DMS79 treated with DMSO at 0.1 percent for 48 hours (cell line): Measurements from ENCODE around the gene CRADD.
"Not testable (repeated sequence)": the region's sequence is repeated elsewhere in the genome, so short reads cannot be mapped to it uniquely, and the experiment has no call there.

Experiments
- DNase-seq: peaks from one replicate; lab custom pipeline; 2025; lab: John Stamatoyannopoulos, UW

Gene CRADD

GRCh38 chr12:93758801-93759373, 81.7 kb downstream of the CRADD start:
- no peak for DNase-seq

DNA sequence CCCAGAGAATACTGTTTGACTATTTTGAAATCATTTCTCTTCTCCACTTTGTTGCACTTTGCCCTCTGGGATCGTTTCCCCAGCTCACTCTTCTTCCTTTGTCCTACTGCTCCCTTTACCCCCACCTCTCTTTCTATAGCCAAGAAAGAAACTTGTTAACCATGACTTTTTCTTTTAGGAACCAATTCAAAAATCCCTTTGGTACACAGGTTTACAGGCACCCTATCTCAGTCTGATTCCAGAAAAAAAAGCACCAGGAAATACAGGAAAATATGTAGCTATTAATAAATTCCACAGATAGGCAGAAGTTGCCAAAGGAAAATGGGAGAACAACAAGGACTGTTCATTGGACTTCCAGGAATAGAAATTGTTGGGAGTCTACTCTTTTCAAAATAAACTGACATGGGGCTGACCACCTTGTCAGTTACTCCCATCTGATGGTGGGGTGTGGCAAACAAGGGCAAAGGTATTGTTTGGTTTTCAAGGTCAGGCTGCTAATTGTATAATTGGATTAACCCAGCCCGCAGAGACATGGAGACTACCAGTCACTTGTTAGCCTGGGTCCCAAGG, 82.4 kb downstream of the CRADD start:
- DNase-seq: no peak

DNA sequence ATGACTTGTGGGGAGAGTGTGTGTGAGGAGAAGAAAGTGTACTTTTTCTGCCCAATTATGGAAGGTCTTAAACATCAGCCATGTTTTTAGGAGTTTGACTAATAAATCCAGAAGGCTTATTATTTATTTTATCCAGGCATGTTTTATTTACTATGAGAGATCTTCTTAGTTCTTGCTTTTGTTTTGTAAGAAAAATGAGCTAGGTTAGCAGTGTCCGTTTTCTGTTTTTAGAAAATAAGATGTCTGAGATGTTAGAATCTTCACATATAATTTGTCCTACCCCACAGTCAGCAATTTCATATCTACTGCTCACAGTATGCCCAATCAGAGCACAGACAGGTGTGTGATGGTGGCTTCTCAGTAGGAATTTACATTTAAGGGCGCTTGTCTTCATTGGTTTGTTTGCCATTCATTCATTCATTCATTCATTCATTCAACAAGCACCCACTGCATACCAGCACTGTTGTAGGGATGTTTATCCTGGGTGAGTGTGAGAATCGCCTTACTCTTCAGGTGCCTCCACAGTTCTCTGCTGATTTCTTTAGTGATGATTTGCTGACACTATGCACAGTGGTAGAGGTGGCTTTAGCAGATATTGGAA, 83.2 kb downstream of the CRADD start:
- DNase-seq: no peak

DNA sequence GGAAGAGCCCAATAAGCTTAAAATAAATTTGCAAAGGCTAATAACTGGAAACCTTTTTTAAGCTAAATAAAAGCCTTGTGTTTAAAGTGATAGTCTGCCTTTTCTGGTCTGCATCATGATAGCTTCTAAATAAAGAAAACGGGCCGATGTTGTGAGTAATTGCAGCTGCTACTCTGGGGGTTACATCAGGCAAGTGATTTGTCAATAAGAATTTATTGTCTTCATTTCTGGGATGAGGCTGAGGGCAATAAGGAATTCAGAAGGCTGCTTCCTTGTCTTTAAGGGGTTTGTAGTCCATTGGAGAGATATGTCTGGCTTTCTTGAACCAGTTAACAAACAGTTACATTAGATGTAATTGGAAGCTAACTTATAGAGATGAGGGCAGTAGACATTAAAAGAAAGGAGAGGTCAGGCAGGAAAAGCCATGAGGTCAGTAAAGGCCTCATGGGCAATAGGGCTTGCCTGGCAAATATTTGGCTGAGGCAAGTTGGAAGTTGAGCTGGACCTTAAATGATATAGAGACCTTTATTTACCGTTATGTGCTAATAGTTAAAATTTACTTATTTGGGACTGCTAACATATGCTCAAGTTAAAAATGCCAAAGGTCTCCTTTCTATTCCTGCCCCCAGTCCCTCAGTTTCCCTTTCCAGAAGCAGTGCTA, 85.0 kb downstream of the CRADD start:
- no peak for DNase-seq

DNA sequence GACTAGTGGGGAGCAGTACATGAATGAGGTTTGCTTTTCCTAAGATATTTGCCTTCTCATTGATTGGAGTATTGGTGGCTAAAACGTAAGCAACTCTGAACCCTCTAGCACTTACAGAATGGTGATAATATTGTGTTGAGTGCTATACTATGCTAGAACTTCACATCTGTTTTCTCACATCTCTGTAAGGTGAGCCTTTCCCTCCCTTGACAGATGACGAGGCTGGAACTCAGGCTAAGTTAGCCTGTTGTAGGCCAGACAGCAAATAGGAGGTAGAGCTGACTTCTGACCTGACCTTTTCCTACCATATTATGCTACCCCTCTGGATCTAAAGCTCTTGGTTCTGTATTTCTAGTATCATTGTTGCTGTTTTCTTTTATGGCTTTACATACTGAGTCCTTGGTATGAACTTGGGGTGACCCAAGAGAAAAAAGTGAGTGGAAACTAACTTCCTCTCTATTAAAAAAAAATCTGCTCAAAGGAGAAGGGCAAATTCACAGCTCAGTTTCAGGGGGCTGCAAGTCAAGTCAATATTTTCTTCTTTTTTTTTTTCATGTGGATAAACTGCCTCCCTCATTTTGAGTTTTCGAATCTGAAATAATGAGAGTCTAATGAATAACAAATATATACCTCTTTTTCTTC, 85.9 kb downstream of the CRADD start:
- no peak for DNase-seq

DNA sequence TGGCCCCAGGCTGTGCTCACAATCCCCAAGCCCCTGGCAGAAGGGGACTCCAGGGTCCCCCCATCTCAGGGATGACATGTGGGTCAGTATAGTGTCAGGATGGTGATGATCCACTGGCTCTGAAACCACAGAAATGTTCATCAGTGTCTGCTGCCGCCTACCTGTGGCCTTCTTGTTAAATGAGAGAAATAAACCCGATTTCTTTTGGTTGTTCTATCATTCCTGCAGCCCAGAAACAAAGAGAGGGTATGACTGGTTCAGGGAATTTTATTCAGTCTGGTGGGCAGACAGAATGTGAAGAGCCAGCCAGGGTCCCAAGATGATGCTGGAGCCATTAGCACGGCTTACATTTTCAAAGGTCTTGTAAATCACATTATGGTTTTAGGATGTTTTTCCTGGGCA, 86.6 kb downstream of the CRADD start:
- no peak for DNase-seq

- DNase-seq: no peak
Measured at GRCh38 chr12:93766371-93766770, 89.2 kb downstream of the CRADD start.

GRCh38 chr12:93766796-93767523, 89.8 kb downstream of the CRADD start:
- peak; percentile 12 for DNase-seq

DNA sequence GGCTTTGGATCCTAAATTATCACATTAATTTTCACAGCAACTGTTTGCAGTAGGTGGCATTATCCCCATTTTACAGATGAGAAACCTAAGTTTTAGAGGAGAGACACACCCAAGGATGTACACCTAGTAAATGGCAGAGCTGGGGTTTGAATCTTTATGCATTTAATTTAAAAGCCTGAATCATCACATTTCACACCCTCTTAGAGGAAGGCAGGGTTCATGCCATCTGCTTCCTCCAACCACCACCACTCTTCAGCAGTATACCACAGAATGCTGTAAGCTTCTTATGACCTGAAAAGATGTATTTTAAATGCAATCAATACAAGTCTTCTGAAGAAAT, 90.3 kb downstream of the CRADD start:
- no peak for DNase-seq

DNA sequence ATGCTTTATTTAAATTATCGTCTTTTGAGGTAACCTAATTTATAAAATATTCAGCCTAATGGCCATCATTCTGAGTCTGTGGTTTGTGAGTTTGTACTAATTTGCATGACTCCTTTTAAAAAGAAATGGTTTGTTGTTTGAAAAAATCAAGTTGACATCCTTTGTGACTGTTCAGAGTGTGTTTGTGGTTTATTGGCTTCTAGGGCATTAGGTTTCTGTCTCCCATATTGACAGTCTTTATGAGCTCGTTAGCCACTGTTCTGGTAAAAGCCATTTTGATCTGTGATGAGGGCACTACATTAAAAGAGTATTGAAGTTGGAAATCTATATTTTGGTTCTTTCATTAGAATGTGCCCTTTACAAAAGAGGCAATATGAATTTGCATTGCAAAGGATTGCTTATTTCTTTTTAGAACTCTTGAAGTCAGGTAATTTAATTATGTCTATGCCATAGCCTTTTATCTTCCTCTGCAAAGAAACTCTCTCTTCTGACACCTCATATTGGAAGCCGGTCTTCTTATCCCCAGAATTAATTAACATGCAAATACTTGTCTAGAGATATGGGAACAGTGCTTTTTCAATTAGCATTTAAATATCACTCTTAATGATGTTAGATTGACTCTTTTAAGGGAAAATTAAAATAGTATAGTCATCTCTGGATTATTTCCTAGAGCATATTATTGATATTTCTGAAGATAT, 95.0 kb downstream of the CRADD start:
- peak; percentile 31 for DNase-seq

- no peak for DNase-seq
Measured at GRCh38 chr12:93773122-93773871, 96.1 kb downstream of the CRADD start.

GRCh38 chr12:93776581-93777018, 99.4 kb downstream of the CRADD start:
- DNase-seq: no peak

- no peak for DNase-seq
Measured at GRCh38 chr12:93777254-93777653, 100.1 kb downstream of the CRADD start.

DNA sequence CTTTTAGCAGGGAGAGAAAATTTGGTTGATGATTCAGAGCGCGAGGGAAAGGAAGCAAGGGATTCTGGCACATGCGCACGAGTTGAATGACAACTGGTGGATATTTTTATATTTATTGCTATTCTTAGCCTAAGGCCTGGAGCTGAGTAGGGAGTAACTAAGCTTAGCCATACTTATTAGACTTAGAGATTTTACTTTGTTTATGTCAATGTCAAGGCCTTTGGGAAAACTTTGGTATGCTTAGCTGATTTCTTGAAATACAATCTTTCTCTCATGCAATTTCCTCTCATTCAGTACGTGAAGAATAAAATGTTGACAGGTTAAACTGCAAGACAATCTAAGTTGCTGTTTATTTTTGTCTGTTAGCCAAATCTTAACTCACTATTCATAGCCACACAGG, 101.1 kb downstream of the CRADD start:
- DNase-seq: no peak

DNA sequence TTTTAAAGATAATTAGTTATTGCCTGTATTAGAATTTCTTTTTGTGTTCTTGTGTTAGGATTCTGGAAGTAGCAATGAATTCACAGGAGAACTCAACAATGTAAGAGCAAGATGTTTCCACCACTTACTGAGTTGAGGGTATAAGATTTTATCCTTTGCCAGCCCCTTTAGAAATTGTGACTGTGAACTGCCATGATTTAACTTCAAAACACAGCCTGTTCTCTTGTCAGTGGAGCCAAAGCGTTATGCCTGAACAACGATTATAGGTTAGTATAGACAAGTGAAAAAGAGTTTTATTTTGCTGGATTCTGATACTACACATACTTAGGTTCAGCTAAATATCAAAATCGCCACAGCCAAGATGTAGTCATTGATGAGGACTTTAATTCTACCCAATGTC, 101.6 kb downstream of the CRADD start:
- no peak for DNase-seq

DNA sequence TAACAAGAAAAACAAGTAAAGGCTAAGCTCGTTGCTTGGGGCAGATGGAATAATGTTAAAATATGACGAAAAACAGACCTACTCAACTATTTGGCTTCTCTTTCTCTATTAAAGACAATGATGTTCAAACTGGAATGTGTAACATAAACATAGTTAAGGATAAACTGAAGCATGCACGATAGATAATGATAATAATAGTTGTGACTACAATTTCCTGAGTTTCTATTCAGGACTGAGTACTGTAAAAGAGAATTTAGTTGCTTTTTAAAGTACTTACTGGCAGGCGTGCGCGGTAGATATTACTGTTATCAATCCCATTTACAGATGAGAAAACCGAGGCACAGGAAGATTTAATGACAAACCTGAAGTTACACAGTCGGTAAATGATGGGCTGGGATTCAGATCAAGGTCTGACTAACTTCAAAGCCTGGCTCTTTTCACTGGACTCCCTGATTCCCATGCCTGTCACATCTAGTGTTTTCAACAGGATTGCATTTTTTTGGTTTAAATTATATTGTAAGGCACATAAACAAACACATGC, 103.0 kb downstream of the CRADD start:
- DNase-seq: no peak

DNA sequence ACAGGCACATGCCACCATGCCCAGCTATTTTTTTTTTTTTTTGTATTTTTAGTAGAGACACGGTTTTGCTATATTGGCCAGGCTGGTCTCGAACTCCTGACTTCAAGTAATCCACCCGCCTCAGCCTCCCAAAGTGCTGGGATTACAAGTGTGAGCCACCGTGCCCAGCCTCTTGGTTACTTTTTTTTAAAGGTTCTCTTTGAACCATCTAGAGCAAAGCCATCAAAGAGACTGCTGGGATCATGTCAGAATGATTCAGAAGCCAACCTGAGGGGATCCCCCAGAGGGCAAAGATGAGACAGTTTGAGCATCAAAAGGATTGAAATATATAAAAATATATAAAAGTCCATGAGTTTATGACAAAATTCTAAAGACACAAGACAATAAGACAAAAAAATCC, 103.7 kb downstream of the CRADD start:
- DNase-seq: not testable (repeated sequence)

- not testable (repeated sequence) for DNase-seq
Measured at GRCh38 chr12:93781961-93782360, 104.8 kb downstream of the CRADD start.

- peak; percentile 23 for DNase-seq
Measured at GRCh38 chr12:93782853-93783252, 105.7 kb downstream of the CRADD start.

DNA sequence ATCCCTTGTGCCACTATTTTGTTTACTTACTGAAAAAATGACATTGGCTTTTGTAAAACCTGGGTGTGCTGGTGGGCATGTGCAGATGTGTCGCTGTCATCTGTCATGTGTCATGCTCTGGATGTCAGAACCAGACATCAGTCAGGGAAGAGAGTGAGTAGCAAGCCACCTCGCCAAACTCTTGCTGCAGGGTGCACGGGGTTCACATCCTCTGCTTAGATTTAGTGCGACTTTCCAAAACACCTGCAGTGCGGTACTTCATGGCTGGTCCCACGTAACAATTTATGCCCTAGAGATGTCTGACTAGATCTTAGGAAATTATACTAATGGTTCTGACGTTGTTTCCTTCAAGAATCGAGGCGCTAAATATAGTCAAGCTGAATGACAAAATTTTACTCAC, 106.7 kb downstream of the CRADD start:
- DNase-seq: no peak
